HepG2 (cell line): ENCODE data around the gene RCCD1. TPM values are rescaled to one million over a fixed set of nuclear protein-coding genes. Genes with fewer than 3 reads are reported as not detected.

Experiments used
- ATAC-seq: fragments of 200-7000 bp; cut with Tn5 transposase; 3 replicates; pipeline ENCODE4 v1.9.1; 2020; ENCODE audit warnings: mild to moderate bottlenecking, moderate library complexity
- BruUV-seq: library from RNA; stranded (reverse); fragments of 400-500 nt; replicated peaks from 2 replicates; lab custom pipeline; 2021; lab: Mats Ljungman, UMichigan
- CTCF ChIA-PET: fragments of 300-600 bp; formaldehyde crosslinking; extraction: SDS; loops from one replicate; lab custom pipeline; 2021; ENCODE audit warnings: low total read pairs, inconsistent platforms, low intra/inter-chr PET ratio; lab: Yijun Ruan, JAX
- POLR2A ChIA-PET: fragments of 350-600 bp; sonication (Branson Sonifier 250); formaldehyde crosslinking; loops from one replicate; lab custom pipeline; 2020; ENCODE audit warnings: antibody characterized with exemption, inconsistent platforms; lab: Yijun Ruan, JAX
- DNase-seq: peaks from one replicate; pipeline ENCODE4 v3.0.0-alpha.2; 2015; ENCODE audit warnings: low spot score
- FAIRE-seq: peaks from 3 replicates; lab custom pipeline; 2011; peaks lifted over from hg19 to GRCh38; lab: Jason Lieb, UNC
- H2AFZ ChIP-seq: one replicate; pipeline ENCODE4 v1.6.1; 2011; ENCODE audit warnings: low read length, inconsistent platforms
- H3K27ac ChIP-seq: fragments of 300-600 bp; 3 replicates; pipeline ENCODE4 v1.8.0; 2011; ENCODE audit warnings: mixed run types, mild to moderate bottlenecking, mixed read lengths, low read length, inconsistent platforms; ENCODE audit not compliant: insufficient read depth; ENCODE audit errors: extremely low read length
- H3K27me3 ChIP-seq, 2 experiments: fragments of 200-600 bp in 1 of 2; 2 replicates in 1 of 2; 3 replicates in 1 of 2; pipeline versions ENCODE4 v1.6.0 to v1.8.0; 2011; ENCODE audit warnings: low read length in 2 of 2, mild to moderate bottlenecking in 2 of 2, moderate library complexity in 2 of 2, inconsistent platforms in 1 of 2; ENCODE audit not compliant: insufficient read depth in 2 of 2, control insufficient read depth in 1 of 2
- H3K36me3 ChIP-seq, 2 experiments: fragments of 200-600 bp in 1 of 2; replicated peaks in 1 of 2; 2 replicates in 1 of 2; 3 replicates in 1 of 2; pipeline versions ENCODE4 v1.5.1 to v1.8.0; 2011; ENCODE audit warnings: low read length in 2 of 2, inconsistent platforms in 1 of 2; ENCODE audit not compliant: insufficient read depth in 2 of 2, control insufficient read depth in 1 of 2
- H3K4me1 ChIP-seq: 2 replicates; pipeline ENCODE4 v1.5.1; 2012; ENCODE audit warnings: low read length, inconsistent platforms; ENCODE audit not compliant: insufficient read depth
- H3K4me2 ChIP-seq: 2 replicates; pipeline ENCODE4 v1.6.0; 2011; ENCODE audit warnings: low read depth, low read length, inconsistent platforms
- H3K4me3 ChIP-seq, 3 experiments: fragments of 200-600 bp in 1 of 3; sonication (generic), shearing (Covaris generic) in 1 of 3; replicated peaks in 1 of 3; 2 replicates each; pipeline ENCODE4 v1.5.1; 2011 to 2016; ENCODE audit warnings: low read length in 3 of 3, inconsistent platforms in 2 of 3, low read depth in 2 of 3, mild to moderate bottlenecking in 2 of 3, control low read depth in 1 of 3, mixed read lengths in 1 of 3; ENCODE audit not compliant: insufficient read depth in 1 of 3
- H3K79me2 ChIP-seq: one replicate; pipeline ENCODE4 v1.6.1; 2011; ENCODE audit warnings: low read length, inconsistent platforms; ENCODE audit not compliant: insufficient read depth
- H3K9ac ChIP-seq: 2 replicates; pipeline ENCODE4 v1.6.0; 2011; ENCODE audit warnings: mild to moderate bottlenecking, low read depth, low read length, inconsistent platforms; ENCODE audit not compliant: insufficient read depth
- H3K9me3 ChIP-seq: 2 replicates; pipeline ENCODE4 v1.5.1; 2012; ENCODE audit warnings: mild to moderate bottlenecking, low read length
- H4K20me1 ChIP-seq: 2 replicates; pipeline ENCODE4 v1.6.0; 2011; ENCODE audit warnings: inconsistent platforms, mild to moderate bottlenecking, low read length, moderate library complexity; ENCODE audit not compliant: insufficient read depth
- ATF5 ChIP-seq: sonication (generic); formaldehyde crosslinking; IDR thresholded peaks from 2 replicates; pipeline ENCODE4 v1.4.0; 2020; ENCODE audit warnings: mild to moderate bottlenecking, low read depth, missing genetic modification reagents
- DZIP1 ChIP-seq: sonication (generic); formaldehyde crosslinking; IDR thresholded peaks from 2 replicates; pipeline ENCODE4 v1.5.0; 2020; ENCODE audit warnings: mild to moderate bottlenecking, missing genetic modification reagents
- FOXA1 ChIP-seq, 2 experiments: fragments of 450-650 bp in 1 of 2; sonication (generic) in 1 of 2; formaldehyde crosslinking in 1 of 2; IDR thresholded peaks; 2 replicates each; pipeline versions ENCODE4 v1.4.0 to v1.6.1; 2016 to 2020; ENCODE audit warnings: missing genetic modification reagents in 1 of 2
- FOXO4 ChIP-seq: sonication (generic); formaldehyde crosslinking; conservative IDR thresholded peaks from 2 replicates; pipeline ENCODE4 v1.8.1; 2023; ENCODE audit warnings: missing genetic modification reagents
- HOMEZ ChIP-seq: IDR thresholded peaks from 2 replicates; pipeline ENCODE4 v1.6.1; 2016; ENCODE audit warnings: low read depth
- KDM4B ChIP-seq: sonication (generic); formaldehyde crosslinking; IDR thresholded peaks from 2 replicates; pipeline ENCODE4 v1.4.0; 2020; ENCODE audit warnings: missing genetic modification reagents
- MTA1 ChIP-seq: sonication (generic); formaldehyde crosslinking; IDR thresholded peaks from 2 replicates; pipeline ENCODE4 v1.4.0; 2020; ENCODE audit warnings: missing genetic modification reagents, mild to moderate bottlenecking, borderline replicate concordance
- MXD3 ChIP-seq: IDR thresholded peaks from 2 replicates; pipeline ENCODE4 v1.6.1; 2016; ENCODE audit warnings: mild to moderate bottlenecking, missing biosample characterization, missing genetic modification reagents
- MZF1 ChIP-seq: sonication (generic); formaldehyde crosslinking; IDR thresholded peaks from 2 replicates; pipeline ENCODE4 v1.8.1; 2023; ENCODE audit warnings: mild to moderate bottlenecking, missing genetic modification reagents, borderline replicate concordance
- REPIN1 ChIP-seq: sonication (generic); formaldehyde crosslinking; IDR thresholded peaks from 2 replicates; pipeline ENCODE4 v1.8.0; 2022; ENCODE audit warnings: missing genetic modification reagents, low read depth, mild to moderate bottlenecking, borderline replicate concordance
- THYN1 ChIP-seq: sonication (generic); formaldehyde crosslinking; IDR thresholded peaks from 2 replicates; pipeline ENCODE4 v1.8.1; 2023; ENCODE audit warnings: low read depth, mild to moderate bottlenecking, moderate library complexity, missing genetic modification reagents, borderline replicate concordance
- ZFP36 ChIP-seq: fragments of 150-350 bp; IDR thresholded peaks from 2 replicates; pipeline ENCODE4 v1.6.1; 2018; ENCODE audit warnings: borderline replicate concordance, low read length, low read depth; ENCODE audit not compliant: partially characterized antibody
- ZNF256 ChIP-seq: sonication (generic); formaldehyde crosslinking; conservative IDR thresholded peaks from 2 replicates; pipeline ENCODE4 v1.4.0; 2020; ENCODE audit warnings: missing genetic modification reagents
- ZNF329 ChIP-seq: sonication (generic); formaldehyde crosslinking; IDR thresholded peaks from 2 replicates; pipeline ENCODE4 v1.9.0; 2021; ENCODE audit warnings: low read depth, mild to moderate bottlenecking, missing genetic modification reagents
- ZNF543 ChIP-seq: sonication (generic); formaldehyde crosslinking; IDR thresholded peaks from 2 replicates; pipeline ENCODE4 v1.4.0; 2020; ENCODE audit warnings: mild to moderate bottlenecking, missing genetic modification reagents
- WGBS: methylation state at CpG from one replicate; pipeline ENCODE4 v1.1.6; 2017; ENCODE audit warnings: low lambda C conversion rate; 5-methylcytosine and 5-hydroxymethylcytosine counted together
- in situ Hi-C: cut with HindIII; loops from 2 replicates; pipeline ENCODE4 v1.10.0; 2017; ENCODE audit warnings: low pct_unique_long_range_greater_than_20kb; ENCODE audit not compliant: extremely low pct_ligation_motif_present
- intact Hi-C: fragments of 100-400 bp; cut with micrococcal nuclease; formaldehyde crosslinking; loops from one replicate; pipeline ENCODE4 v1.10.0; 2022; ENCODE audit not compliant: unreplicated experiment
- polyA plus RNA-seq, 8 experiments: library from polyadenylated mRNA; depleted of rRNA in 3 of 8; stranded (reverse) in 7 of 8; unstranded in 1 of 8; fragments of >200 nt; fragmentation: Illumina TruSeq in 4 of 8; extraction: Trizol in 4 of 8; gene quantifications; 2 replicates each; pipeline versions ENCODE4 v1.2.1 to v1.2.3, GENCODE V29; 2011 to 2016; ENCODE audit warnings: low read depth in 4 of 8, missing spikeins in 1 of 8, mixed read lengths in 1 of 8; ENCODE audit not compliant: insufficient read depth in 1 of 8
- total RNA-seq, 5 experiments: library from RNA; depleted of rRNA; stranded (reverse); fragments of >200 nt; fragmentation: Illumina TruSeq; extraction: Trizol; gene quantifications; 2 replicates each; pipeline ENCODE4 v1.2.3, GENCODE V29; 2016; ENCODE audit warnings: low read depth in 1 of 5

RCCD1 gene
- total and polyA plus RNA-seq, 2 of the 13 experiments (the other 11 are each of a cell fraction or from before 2014, with no cell fraction given) = 14.1 to 15.1 TPM

GRCh38 chr15:90959894-90960293, 5.2 kb downstream of the RCCD1 start (continued):
- no peak for TF ChIP-seq FOXA1 (IDR thresholded peaks at IDR 0.05)
- no peak for TF ChIP-seq FOXA1 (CRISPR knock-in tag; IDR thresholded peaks at IDR 0.05)
- TF ChIP-seq THYN1 (CRISPR knock-in tag) = no peak
- TF ChIP-seq ZNF256 (CRISPR knock-in tag) = no peak
- TF ChIP-seq REPIN1 (CRISPR knock-in tag) = no peak
- no peak for TF ChIP-seq ZNF543 (CRISPR knock-in tag)
- no peak for TF ChIP-seq FOXO4 (CRISPR knock-in tag)
- no peak for TF ChIP-seq MXD3 (CRISPR knock-in tag)

- CTCF ChIA-PET = no interaction called here
- intact Hi-C loops = no loop called here
- no peak overlapping the region for H3K27ac ChIP-seq
- no peaks in the 10 kb centered on the region for H3K27me3 ChIP-seq
- ATAC-seq (no peak), DNase-seq (no peak), FAIRE-seq (no peak)
- no peaks in the 10 kb centered on the region for H3K9me3 ChIP-seq
- H3K4me3 ChIP-seq = no peak overlapping the region
- 94% methylated on average over 18 of the region's 20 CpGs for WGBS
- H4K20me1 ChIP-seq = no peaks in the 10 kb centered on the region
- peaks cover 14 to 44% of the 10 kb centered on the region in 2 experiments; a peak in 4 of 5 replicates for H3K36me3 ChIP-seq
- peaks cover 9% of the 10 kb centered on the region for H3K4me1 ChIP-seq
- no peak overlapping the region for H3K4me2 ChIP-seq
- H2AFZ ChIP-seq = no peak overlapping the region
- POLR2A ChIA-PET = no interaction called here
- H3K9ac ChIP-seq = no peak overlapping the region
- no TSS peak for BruUV-seq
- in situ Hi-C loops = no loop called here
- peaks cover 6% of the 10 kb centered on the region for H3K79me2 ChIP-seq
- TF ChIP-seq MTA1 (CRISPR knock-in tag) (no peak), ZFP36 (no peak), MZF1 (CRISPR knock-in tag) (no peak), ATF5 (no peak), HOMEZ (no peak), ZNF329 (no peak), DZIP1 (CRISPR knock-in tag) (no peak), KDM4B (CRISPR knock-in tag) (no peak)
Observed at GRCh38 chr15:90960298-90961091, 5.8 kb downstream of the RCCD1 start.
